Astrocyte of the cerebellum (primary cell): Measurements from ENCODE around the gene JTB.
"Not testable (repeated sequence)": the region's sequence is repeated elsewhere in the genome, so short reads cannot be mapped to it uniquely, and the experiment has no call there.

Source experiments
- DNase-seq: peaks from one replicate; pipeline ENCODE4 v3.0.0-alpha.2; 2011; ENCODE audit warnings: low read depth
- H3K4me3 ChIP-seq: 2 replicates; pipeline ENCODE4 v1.5.1; 2011; ENCODE audit warnings: mild to moderate bottlenecking, low read depth, low read length, moderate library complexity
- in situ Hi-C: cut with HindIII; loops from 2 replicates; pipeline ENCODE4 v1.10.0; 2017; ENCODE audit warnings: low sequenced_read_pairs
- TF ChIP-seq, protein P1 (sequence below): IDR thresholded peaks from 2 replicates; pipeline ENCODE4 v1.5.1; 2012; ENCODE audit warnings: low read length, low read depth, moderate library complexity, mild to moderate bottlenecking; ENCODE audit errors: missing control alignments

Gene JTB

GRCh38 chr1:153990468-153991150 lies 13.1 kb upstream of the JTB start, which contains the start of gene RPS27:
Gene RPS27, plus strand, starts transcription at chr1:153990762. Its CDS starts 35 bp downstream, at chr1:153990797.
- in situ Hi-C loops: no loop called here
- TF ChIP-seq, protein P1, sequence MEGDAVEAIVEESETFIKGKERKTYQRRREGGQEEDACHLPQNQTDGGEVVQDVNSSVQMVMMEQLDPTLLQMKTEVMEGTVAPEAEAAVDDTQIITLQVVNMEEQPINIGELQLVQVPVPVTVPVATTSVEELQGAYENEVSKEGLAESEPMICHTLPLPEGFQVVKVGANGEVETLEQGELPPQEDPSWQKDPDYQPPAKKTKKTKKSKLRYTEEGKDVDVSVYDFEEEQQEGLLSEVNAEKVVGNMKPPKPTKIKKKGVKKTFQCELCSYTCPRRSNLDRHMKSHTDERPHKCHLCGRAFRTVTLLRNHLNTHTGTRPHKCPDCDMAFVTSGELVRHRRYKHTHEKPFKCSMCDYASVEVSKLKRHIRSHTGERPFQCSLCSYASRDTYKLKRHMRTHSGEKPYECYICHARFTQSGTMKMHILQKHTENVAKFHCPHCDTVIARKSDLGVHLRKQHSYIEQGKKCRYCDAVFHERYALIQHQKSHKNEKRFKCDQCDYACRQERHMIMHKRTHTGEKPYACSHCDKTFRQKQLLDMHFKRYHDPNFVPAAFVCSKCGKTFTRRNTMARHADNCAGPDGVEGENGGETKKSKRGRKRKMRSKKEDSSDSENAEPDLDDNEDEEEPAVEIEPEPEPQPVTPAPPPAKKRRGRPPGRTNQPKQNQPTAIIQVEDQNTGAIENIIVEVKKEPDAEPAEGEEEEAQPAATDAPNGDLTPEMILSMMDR: no peak
- DNase-seq: peak; percentile 97
- peak within 1 kb of the TSS; percentile 85 for H3K4me3 ChIP-seq

DNA sequence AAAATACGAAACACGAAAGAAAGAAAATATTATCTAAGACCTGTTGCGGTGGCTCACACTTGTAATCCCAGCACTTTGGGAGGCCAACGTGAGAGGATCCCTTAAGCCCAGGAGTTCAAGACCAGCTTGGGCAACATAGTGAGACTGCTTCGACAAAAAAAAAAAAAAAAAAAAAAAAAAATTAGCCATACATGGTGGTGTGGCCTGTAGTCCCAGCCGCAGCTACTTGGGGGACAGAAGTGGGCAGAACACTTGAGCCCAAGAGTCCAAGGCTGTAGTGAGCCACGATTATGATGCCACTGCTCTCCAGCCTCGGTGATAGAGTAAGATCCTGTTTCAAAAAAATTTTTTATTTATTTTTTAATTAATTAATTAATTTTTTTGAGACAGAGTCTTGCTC lies 10.1 kb upstream of the JTB start:
- no peak overlapping the region for H3K4me3 ChIP-seq
- in situ Hi-C loops: no loop called here
- TF ChIP-seq, protein P1: no peak
- no peak for DNase-seq

DNA sequence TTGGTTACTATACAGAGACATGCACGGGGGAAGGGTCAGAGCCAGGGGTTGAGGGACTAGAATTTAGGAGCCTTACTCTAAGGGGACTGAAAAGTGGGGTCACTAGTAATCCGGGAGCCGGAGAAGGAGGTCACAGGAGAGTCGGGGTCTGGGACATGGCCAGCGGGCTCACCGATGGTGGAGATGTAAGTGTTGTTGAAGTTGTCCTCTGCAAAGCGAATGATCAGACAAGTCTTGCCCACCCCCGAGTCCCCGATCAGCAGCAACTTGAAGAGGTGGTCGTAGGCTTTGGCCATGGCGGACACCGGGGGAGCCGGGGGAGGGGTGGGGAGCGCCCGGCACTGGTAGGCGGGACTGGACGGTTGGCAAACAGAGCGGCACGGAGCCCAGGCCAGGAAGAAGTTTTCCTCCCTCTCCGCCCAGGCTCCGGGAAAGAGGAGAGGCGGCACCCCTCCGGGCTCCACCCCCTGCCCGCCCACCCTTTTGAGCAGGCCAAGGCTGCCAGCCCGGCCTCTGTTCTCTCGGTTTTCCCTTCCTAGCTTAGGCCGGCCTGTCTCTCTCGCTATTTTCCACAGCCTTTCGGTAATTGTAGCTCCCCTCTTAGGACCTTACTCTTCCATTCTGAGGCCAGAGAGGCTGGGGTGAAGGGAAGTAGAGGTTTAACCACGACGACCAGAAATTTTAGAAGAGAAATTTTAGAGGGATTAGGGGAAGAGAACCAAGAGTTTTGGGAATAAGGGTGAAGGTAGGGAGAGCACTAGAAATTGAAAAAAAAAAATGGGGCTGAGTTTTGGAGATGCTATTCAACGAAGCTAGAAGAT lies 8.7 kb upstream of the JTB start, which contains the start of gene RAB13:
Gene RAB13, minus strand, starts transcription at position 399 of the 821 bp plus-strand sequence. Its CDS starts 103 bp downstream, at position 296.
- H3K4me3 ChIP-seq: peak within 1 kb of the TSS; percentile 91
- no peak for DNase-seq
- in situ Hi-C loops: no loop called here
- TF ChIP-seq, protein P1: no peak

DNA sequence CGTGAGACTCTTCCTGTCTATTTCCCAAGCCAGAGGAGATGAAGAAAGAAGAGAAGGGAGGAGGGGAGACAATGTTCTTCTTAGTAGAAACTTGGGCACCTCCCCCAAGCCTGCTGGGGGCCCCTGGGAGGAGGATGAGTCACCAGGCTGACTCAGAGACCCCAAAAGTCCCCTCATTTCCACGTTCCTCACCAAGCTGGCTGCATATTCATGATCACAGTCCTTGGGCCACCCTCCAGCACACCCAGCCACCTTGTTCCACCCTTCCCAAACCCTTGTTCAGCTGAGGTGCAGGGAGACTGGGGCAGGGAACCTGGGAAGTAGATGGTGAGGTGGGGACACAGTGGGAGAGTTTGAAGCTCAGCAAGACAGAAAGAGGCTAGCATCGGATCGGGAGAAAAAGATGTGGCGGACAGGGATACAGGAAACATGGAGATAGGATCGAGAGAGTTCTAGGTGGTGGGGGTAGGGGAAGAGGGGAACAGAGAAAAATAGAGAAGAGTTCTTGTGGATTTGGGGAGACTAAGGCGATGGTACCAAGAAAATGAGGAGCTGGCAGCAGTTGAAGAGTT lies 8.0 kb upstream of the JTB start:
- DNase-seq: no peak

DNA sequence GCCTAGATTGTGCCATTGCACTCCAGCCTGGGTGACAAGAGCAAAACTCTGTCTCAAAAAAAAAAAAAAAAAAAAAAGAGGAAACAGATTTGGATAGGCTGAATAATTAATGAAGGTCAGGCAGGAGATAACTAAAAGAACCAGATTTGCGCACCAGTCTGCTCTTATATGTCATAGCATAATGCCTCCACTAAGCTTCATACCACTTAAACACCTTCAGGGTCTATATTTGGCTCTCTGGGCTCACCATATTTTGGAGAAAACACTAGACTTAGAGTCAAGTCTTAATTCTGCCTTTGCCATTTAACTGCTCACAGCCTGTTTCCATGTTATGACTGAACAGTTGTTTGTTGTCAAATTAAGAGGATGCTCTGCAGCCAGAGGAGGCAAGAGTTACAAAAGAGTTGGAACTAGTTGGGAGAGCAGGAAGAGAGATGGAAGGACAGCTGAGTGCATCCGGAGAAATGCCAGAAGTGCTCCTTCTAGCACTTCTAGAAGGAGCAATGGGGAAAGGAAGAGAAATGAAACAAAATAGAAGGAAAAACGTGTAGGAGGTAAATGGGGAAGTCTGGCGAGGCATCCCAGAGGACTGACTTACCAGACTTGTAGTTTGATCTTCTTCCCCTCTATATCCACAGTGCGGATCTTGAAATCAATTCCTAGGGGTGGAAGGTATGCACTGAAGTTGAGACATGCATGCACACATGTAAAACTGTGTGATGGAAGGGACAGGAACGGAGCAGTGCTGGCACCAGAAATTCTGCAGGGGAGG lies 6.8 kb upstream of the JTB start:
- in situ Hi-C loops: loop anchor here (5.0 kb wide), 1 partner anchor 62 kb away; the partner anchor contains the start of gene GATAD2B
- TF ChIP-seq, protein P1: no peak
- no peak for DNase-seq
- H3K4me3 ChIP-seq: peak overlapping the region; percentile 91

More for the DNA sequence above, 8.0 kb upstream of the JTB start:
- in situ Hi-C loops: no loop called here
- TF ChIP-seq, protein P1: no peak
- H3K4me3 ChIP-seq: peak overlapping the region; percentile 91

GRCh38 chr1:153981735-153982134 lies 4.3 kb upstream of the JTB start:
- in situ Hi-C loops: loop anchor here (5.0 kb wide), 1 partner anchor 59 kb away; the partner anchor contains the start of gene GATAD2B
- H3K4me3 ChIP-seq, DNase-seq: not testable (repeated sequence)

DNA sequence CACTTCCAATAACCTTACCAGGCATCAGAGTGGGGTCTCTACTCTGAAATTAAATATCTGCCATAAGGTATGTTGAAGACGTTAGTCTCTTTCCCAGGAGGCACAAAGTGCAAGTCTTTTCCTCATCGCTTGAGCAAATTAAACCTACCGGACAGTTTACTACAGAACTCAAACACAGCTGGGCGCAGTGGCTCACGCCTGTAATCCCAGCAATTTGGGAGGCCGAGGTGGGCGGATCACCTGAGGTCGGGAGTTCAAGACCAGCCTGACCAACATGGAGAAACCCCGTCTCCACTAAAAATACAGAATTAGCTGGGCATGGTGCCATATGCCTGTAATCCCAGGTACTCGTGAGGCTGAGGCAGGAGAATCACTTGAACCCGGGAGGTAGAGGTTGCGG lies 1.6 kb upstream of the JTB start:
- H3K4me3 ChIP-seq, in situ Hi-C loops, DNase-seq: not testable (repeated sequence)
